Fibroblast of villous mesenchyme (primary cell): Measurements from ENCODE around the gene RNF34. TPM values are rescaled to one million over a fixed set of nuclear protein-coding genes. Genes with fewer than 3 reads are reported as not detected.
A peak's percentile ranks its signal among the peaks of the same experiment; 100 is the strongest.

ENCODE experiments used
- DNase-seq: peaks from one replicate; pipeline ENCODE4 v3.0.0-alpha.2; 2010; ENCODE audit warnings: low read depth
- H3K4me3 ChIP-seq: 2 replicates; pipeline ENCODE4 v1.5.1; 2011; ENCODE audit warnings: low read depth, mild to moderate bottlenecking, low read length
- CTCF ChIP-seq: IDR thresholded peaks from 2 replicates; pipeline ENCODE4 v1.5.1; 2012; ENCODE audit warnings: low read depth, mild to moderate bottlenecking, low read length; ENCODE audit not compliant: insufficient read depth
- total RNA-seq: library from RNA; depleted of rRNA; stranded (reverse); fragments of >200 nt; gene quantifications from 2 replicates; pipeline ENCODE4 v1.2.3, GENCODE V29; 2012

Gene RNF34
- total RNA-seq, 1 donor = 52.7 TPM

DNA sequence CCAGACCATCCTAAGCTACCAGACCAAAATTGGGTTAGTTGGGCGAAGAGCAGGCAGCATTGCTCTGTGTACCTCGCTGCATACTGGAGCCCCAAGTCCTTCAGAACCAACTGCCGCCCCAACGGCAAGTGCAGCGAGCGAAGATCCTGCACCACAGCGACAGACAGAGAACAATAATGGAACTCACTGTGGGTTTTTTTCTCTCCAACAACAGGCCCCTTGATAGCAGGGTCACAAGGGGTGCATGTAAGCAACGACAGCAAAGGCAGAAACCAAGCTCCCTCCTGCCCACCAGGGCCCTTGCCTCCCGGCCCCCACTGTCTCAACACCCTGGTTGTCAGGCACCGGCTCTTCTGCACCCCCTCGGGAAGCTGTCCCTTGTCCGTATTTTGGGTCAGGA is 39.0 kb downstream of the RNF34 start:
- TF ChIP-seq CTCF = no peak
- no peak for DNase-seq
- no peak overlapping the region for H3K4me3 ChIP-seq

DNA sequence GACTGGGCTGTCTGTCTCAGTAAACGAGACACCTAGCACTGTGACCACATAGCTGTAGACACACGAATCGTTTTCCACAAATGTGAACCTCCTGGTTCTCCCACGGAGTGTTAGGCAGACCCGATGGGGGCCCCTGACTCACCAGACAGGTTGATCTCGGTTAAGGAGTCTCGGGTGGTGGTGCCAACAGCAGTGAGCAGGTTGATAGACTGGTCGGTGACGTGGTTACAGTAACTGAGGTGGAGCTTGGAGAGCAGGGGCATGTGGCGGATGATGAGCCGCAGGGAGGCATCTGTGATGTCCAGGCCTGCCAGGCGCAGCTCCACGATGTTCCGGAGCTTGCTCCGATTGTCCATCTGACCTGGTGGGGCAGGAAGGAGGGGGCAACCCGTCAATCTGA is 39.8 kb downstream of the RNF34 start:
- TF ChIP-seq CTCF = no peak
- no peak for DNase-seq
- no peak overlapping the region for H3K4me3 ChIP-seq

DNA sequence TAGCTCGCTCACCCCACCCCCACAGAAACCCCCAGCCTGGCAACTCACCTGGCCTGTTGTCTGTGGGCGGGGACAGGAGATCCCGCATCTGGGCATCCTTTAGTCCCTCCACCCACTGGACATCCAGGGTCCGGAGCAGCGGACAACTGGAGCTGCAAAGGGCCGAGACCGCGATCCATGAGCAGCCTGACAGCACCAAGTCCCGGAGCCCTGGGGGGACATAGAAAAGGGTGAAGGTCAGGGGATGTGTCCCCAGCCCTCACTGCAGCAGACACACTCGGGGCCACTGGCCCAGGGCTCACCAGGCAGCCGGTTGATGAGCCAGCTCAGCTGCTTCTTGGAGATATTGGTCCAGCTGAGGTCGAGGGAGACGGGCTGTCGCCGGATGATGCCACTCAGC is 40.9 kb downstream of the RNF34 start:
- no peak for DNase-seq
- no peak for TF ChIP-seq CTCF
- H3K4me3 ChIP-seq = no peak overlapping the region

DNA sequence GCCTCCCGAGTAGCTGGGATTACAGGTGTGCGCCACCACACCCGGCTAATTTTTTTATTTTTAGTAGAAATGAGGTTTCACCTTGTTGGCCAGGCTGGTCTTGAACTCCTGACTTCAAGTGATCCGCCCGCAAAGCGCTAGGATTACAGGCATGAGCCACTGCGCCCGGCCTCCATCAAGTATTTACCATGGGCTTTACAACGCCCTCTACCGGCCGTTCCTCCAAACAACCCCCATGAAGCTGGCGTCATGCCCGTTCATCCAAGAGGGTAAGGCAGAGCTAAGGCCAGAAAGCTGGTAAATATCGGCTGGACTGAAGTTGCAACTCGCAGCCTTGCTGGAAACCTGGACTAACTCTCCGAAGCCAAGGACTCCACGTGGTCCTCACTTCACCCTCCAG is 41.6 kb downstream of the RNF34 start:
- no peak for DNase-seq
- peak; percentile 18 for TF ChIP-seq CTCF
- no peak overlapping the region for H3K4me3 ChIP-seq

- no peak overlapping the region for H3K4me3 ChIP-seq
- DNase-seq = no peak
- TF ChIP-seq CTCF = no peak
Observed at GRCh38 chr12:121442028-121442948, 42.4 kb downstream of the RNF34 start.

DNA sequence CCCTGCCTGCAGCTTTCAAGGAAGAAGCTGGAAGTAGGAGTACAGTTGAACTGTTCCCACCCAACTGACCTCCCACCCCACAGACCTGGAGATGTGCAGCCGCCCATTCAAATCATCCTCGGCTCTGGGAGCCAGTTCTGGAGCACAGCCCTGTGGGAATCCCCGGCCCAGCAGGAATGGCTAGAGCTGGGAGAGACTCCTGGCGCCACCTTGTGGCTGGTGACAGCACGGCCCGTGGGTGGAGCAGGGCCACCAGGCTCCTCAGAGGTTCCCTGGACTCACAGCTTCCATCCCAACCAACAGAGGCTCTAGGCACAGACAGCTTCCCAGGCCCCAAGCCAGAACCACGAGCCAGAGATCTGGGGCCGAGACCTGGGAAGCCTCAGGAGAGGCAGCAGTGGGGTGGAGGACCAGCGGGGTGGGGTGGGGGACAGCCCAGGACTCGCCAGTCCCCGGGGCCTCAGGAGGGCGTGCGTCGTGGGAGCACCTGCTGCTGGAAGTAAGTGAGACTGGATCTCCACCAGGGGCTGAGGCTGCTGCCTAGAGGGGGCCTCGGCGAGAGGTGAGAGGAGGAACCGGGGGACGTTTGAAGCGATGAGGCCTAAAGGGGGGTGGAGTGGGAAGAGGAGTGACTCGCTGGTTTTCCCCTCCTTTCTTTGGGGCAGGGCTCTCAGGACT is 43.4 kb downstream of the RNF34 start:
- H3K4me3 ChIP-seq = no peak overlapping the region
- TF ChIP-seq CTCF = peak; percentile 87
- peak; percentile 71 for DNase-seq
